T-helper 1 cell treated with Interleukin-12 subunit alpha and Interleukin-12 subunit beta and Interleukin-4 antibody, amounts not matched to agents 30 μg/mL and 1 μg/mL, for 36 hours (primary cell): ENCODE measurements around the gene ZNF32.

ENCODE experiments used
- H3K27ac Mint-ChIP-seq: one replicate; pipeline ENCODE4 v1.8.0; 2021; ENCODE audit warnings: mild to moderate bottlenecking, mixed read lengths
- H3K27me3 Mint-ChIP-seq: one replicate; pipeline ENCODE4 v1.8.0; 2021; ENCODE audit warnings: low read depth, mixed read lengths
- H3K36me3 Mint-ChIP-seq: one replicate; pipeline ENCODE4 v1.8.0; 2021; ENCODE audit warnings: low read depth, mixed read lengths
- H3K4me1 Mint-ChIP-seq: one replicate; pipeline ENCODE4 v1.8.0; 2021; ENCODE audit warnings: low read depth, mixed read lengths
- H3K4me3 Mint-ChIP-seq: one replicate; pipeline ENCODE4 v1.8.0; 2021; ENCODE audit warnings: mild to moderate bottlenecking, moderate library complexity, mixed read lengths
- H3K9me3 Mint-ChIP-seq: one replicate; pipeline ENCODE4 v1.8.0; 2021; ENCODE audit warnings: mixed read lengths

ZNF32 gene

GRCh38 chr10:43595739-43596298 is 52.9 kb downstream of the ZNF32 start:
- H3K4me3 Mint-ChIP-seq, result peak overlapping the region; percentile 72
- peak overlapping the region; percentile 0 for H3K27ac Mint-ChIP-seq
- peaks cover 5% of the 10 kb centered on the region for H3K36me3 Mint-ChIP-seq
- peaks cover 27% of the 10 kb centered on the region for H3K4me1 Mint-ChIP-seq
- H3K27me3 Mint-ChIP-seq, result peaks cover 30% of the 10 kb centered on the region
- H3K9me3 Mint-ChIP-seq, result peaks cover 30% of the 10 kb centered on the region

GRCh38 chr10:43594944-43595589 is 53.6 kb downstream of the ZNF32 start:
- H3K4me1 Mint-ChIP-seq, result peaks cover 27% of the 10 kb centered on the region

More at GRCh38 chr10:43594944-43595589, 53.6 kb downstream of the ZNF32 start:
- H3K27me3 Mint-ChIP-seq, result peaks cover 30% of the 10 kb centered on the region
- H3K36me3 Mint-ChIP-seq, result peaks cover 5% of the 10 kb centered on the region
- H3K27ac Mint-ChIP-seq, result peak overlapping the region; percentile 39
- H3K9me3 Mint-ChIP-seq, result peaks cover 36% of the 10 kb centered on the region
- peak overlapping the region; percentile 63 for H3K4me3 Mint-ChIP-seq
